AG04449 (cell line): ENCODE results near the gene SCO1.
A peak's percentile ranks its signal among the peaks of the same experiment; 100 is the strongest.

Experiments
- CTCF ChIA-PET: fragments of 350-600 bp; formaldehyde crosslinking; extraction: SDS; loops from one replicate; lab custom pipeline; 2021; ENCODE audit warnings: antibody characterized with exemption; lab: Yijun Ruan, JAX
- POLR2A ChIA-PET: fragments of 400-600, 350-600 bp; formaldehyde crosslinking; extraction: SDS; loops from one replicate; lab custom pipeline; 2020; ENCODE audit warnings: antibody characterized with exemption, inconsistent platforms; lab: Yijun Ruan, JAX
- DNase-seq: peaks from one replicate; pipeline ENCODE4 v3.0.0-alpha.2; 2010; ENCODE audit warnings: low read depth, low spot score
- H3K4me3 ChIP-seq: 2 replicates; pipeline ENCODE4 v1.5.1; 2011; ENCODE audit warnings: low read depth, mild to moderate bottlenecking, control low read depth, low read length
- CTCF ChIP-seq: IDR thresholded peaks from one replicate; pipeline ENCODE4 v1.5.1; 2011; ENCODE audit warnings: mild to moderate bottlenecking, moderate library complexity, low read length, control low read depth, inconsistent platforms; ENCODE audit not compliant: insufficient read depth; ENCODE audit errors: missing control alignments

Gene SCO1

GRCh38 chr17:10646392-10646990, 50.8 kb downstream of the SCO1 start:
- peak; percentile 5 for DNase-seq
- ChIA-PET POLR2A (no interaction called here), CTCF (interaction anchor here (0.6 to 12.1 kb wide), 43 partner anchors 9 to 1367 kb away, joined by 3 to 204 read pairs (median 6); partner anchors contain the start of genes MYH3 and TMEM220)
- peak; percentile 90 for TF ChIP-seq CTCF
- H3K4me3 ChIP-seq, result no peak overlapping the region

GRCh38 chr17:10640475-10640874, 56.9 kb downstream of the SCO1 start:
- ChIA-PET CTCF (interaction anchor here (1.6 to 12.1 kb wide), 5 partner anchors 8 to 204 kb away, joined by 5 to 204 read pairs (median 15); no protein-coding TSS in a partner anchor), POLR2A (no interaction called here)
- no peak for DNase-seq
- TF ChIP-seq CTCF, result no peak
- H3K4me3 ChIP-seq, result no peak overlapping the region

GRCh38 chr17:10638151-10638550, 59.2 kb downstream of the SCO1 start:
- DNase-seq, result no peak
- ChIA-PET CTCF (interaction anchor here (1.2 to 12.1 kb wide), 5 partner anchors 4 to 47 kb away, joined by 3 to 204 read pairs (median 177); no protein-coding TSS in a partner anchor), POLR2A (no interaction called here)
- no peak for TF ChIP-seq CTCF
- H3K4me3 ChIP-seq, result no peak overlapping the region

GRCh38 chr17:10635290-10635689, 62.0 kb downstream of the SCO1 start:
- no peak overlapping the region for H3K4me3 ChIP-seq
- TF ChIP-seq CTCF, result no peak
- ChIA-PET POLR2A (no interaction called here), CTCF (interaction anchor here (1.2 to 11.6 kb wide), 5 partner anchors 7 to 210 kb away, joined by 3 to 204 read pairs (median 9); no protein-coding TSS in a partner anchor)
- no peak for DNase-seq

- CTCF ChIA-PET, result interaction anchor here (0.8 to 11.6 kb wide), 6 partner anchors 9 to 211 kb away, joined by 3 to 204 read pairs (median 4); no protein-coding TSS in a partner anchor
- POLR2A ChIA-PET, result no interaction called here
- no peak overlapping the region for H3K4me3 ChIP-seq
- no peak for DNase-seq
- TF ChIP-seq CTCF, result no peak
Measured at GRCh38 chr17:10633738-10634379, 63.5 kb downstream of the SCO1 start.

GRCh38 chr17:10631701-10632100, 65.6 kb downstream of the SCO1 start:
- POLR2A ChIA-PET, result no interaction called here
- DNase-seq, result no peak
- CTCF ChIA-PET, result interaction anchor here (0.7 to 11.6 kb wide), 19 partner anchors 11 to 1355 kb away, joined by 3 to 204 read pairs (median 4); partner anchors contain the start of genes ADPRM and SCO1
- no peak overlapping the region for H3K4me3 ChIP-seq
- no peak for TF ChIP-seq CTCF
